Measurements from ENCODE around the gene LONP1.
A peak's percentile ranks its signal among the peaks of the same experiment; 100 is the strongest.

The LONP1 gene

GRCh38 chr19:5718579-5719273 is 1.2 kb downstream of the LONP1 start (continued):
- TF ChIP-seq ZNF335 (tag by site-specific recombination; conservative IDR thresholded peaks at IDR 0.05) (peak; percentile 57), ZNF513 (tag by site-specific recombination; IDR thresholded peaks at IDR 0.05) (no peak), SP2 (tag by site-specific recombination; IDR thresholded peaks at IDR 0.05) (0 out of 2 replicates have a peak, but pooled peaks have one; percentile 23), ZBTB11 (tag by site-specific recombination; conservative IDR thresholded peaks at IDR 0.05; ENCODE audit: low read depth) (no peak), SCRT2 (tag by site-specific recombination; IDR thresholded peaks at IDR 0.05) (no peak), HIC1 (tag by site-specific recombination; IDR thresholded peaks at IDR 0.05) (no peak), YY1 (tag by site-specific recombination; IDR thresholded peaks at IDR 0.05) (no peak), ZNF626 (tag by site-specific recombination; IDR thresholded peaks at IDR 0.05) (no peak), ZNF555 (tag by site-specific recombination; conservative IDR thresholded peaks at IDR 0.05) (no peak), ZNF48 (tag by site-specific recombination; IDR thresholded peaks at IDR 0.05) (no peak), HOXD13 (CRISPR knock-in tag; IDR thresholded peaks at IDR 0.05; ENCODE audit: borderline replicate concordance) (no peak), ZFP3 (tag by site-specific recombination; IDR thresholded peaks at IDR 0.05; ENCODE audit: low read depth) (no peak), ZNF654 (tag by site-specific recombination; IDR thresholded peaks at IDR 0.05; ENCODE audit: low read depth) (no peak), ZNF530 (tag by site-specific recombination; IDR thresholded peaks at IDR 0.05; ENCODE audit: low read depth) (no peak), ZNF354C (tag by site-specific recombination; IDR thresholded peaks at IDR 0.05; ENCODE audit: borderline replicate concordance, low read depth) (no peak), SALL2 (tag by site-specific recombination; IDR thresholded peaks at IDR 0.05; ENCODE audit: borderline replicate concordance) (no peak)
- TF ChIP-seq, protein P1, sequence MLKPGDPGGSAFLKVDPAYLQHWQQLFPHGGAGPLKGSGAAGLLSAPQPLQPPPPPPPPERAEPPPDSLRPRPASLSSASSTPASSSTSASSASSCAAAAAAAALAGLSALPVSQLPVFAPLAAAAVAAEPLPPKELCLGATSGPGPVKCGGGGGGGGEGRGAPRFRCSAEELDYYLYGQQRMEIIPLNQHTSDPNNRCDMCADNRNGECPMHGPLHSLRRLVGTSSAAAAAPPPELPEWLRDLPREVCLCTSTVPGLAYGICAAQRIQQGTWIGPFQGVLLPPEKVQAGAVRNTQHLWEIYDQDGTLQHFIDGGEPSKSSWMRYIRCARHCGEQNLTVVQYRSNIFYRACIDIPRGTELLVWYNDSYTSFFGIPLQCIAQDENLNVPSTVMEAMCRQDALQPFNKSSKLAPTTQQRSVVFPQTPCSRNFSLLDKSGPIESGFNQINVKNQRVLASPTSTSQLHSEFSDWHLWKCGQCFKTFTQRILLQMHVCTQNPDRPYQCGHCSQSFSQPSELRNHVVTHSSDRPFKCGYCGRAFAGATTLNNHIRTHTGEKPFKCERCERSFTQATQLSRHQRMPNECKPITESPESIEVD (tag by site-specific recombination; IDR thresholded peaks at IDR 0.05) = peak; percentile 58
- TF ChIP-seq, protein P2, sequence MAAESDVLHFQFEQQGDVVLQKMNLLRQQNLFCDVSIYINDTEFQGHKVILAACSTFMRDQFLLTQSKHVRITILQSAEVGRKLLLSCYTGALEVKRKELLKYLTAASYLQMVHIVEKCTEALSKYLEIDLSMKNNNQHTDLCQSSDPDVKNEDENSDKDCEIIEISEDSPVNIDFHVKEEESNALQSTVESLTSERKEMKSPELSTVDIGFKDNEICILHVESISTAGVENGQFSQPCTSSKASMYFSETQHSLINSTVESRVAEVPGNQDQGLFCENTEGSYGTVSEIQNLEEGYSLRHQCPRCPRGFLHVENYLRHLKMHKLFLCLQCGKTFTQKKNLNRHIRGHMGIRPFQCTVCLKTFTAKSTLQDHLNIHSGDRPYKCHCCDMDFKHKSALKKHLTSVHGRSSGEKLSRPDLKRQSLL (tag by site-specific recombination; IDR thresholded peaks at IDR 0.05) = peak; percentile 79
- TF ChIP-seq, protein P3, sequence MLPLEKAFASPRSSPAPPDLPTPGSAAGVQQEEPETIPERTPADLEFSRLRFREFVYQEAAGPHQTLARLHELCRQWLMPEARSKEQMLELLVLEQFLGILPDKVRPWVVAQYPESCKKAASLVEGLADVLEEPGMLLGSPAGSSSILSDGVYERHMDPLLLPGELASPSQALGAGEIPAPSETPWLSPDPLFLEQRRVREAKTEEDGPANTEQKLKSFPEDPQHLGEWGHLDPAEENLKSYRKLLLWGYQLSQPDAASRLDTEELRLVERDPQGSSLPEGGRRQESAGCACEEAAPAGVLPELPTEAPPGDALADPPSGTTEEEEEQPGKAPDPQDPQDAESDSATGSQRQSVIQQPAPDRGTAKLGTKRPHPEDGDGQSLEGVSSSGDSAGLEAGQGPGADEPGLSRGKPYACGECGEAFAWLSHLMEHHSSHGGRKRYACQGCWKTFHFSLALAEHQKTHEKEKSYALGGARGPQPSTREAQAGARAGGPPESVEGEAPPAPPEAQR (tag by site-specific recombination; IDR thresholded peaks at IDR 0.05) = no peak; the same call in 1 of the 2 replicates
- TF ChIP-seq, protein P4, sequence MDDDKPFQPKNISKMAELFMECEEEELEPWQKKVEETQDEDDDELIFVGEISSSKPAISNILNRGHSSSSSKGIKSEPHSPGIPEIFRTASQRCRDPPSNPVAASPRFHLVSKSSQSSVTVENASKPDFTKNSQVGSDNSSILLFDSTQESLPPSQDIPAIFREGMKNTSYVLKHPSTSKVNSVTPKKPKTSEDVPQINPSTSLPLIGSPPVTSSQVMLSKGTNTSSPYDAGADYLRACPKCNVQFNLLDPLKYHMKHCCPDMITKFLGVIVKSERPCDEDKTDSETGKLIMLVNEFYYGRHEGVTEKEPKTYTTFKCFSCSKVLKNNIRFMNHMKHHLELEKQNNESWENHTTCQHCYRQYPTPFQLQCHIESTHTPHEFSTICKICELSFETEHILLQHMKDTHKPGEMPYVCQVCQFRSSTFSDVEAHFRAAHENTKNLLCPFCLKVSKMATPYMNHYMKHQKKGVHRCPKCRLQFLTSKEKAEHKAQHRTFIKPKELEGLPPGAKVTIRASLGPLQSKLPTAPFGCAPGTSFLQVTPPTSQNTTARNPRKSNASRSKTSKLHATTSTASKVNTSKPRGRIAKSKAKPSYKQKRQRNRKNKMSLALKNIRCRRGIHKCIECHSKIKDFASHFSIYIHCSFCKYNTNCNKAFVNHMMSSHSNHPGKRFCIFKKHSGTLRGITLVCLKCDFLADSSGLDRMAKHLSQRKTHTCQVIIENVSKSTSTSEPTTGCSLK (tag by site-specific recombination; IDR thresholded peaks at IDR 0.05) = no peak
- TF ChIP-seq, protein P5, sequence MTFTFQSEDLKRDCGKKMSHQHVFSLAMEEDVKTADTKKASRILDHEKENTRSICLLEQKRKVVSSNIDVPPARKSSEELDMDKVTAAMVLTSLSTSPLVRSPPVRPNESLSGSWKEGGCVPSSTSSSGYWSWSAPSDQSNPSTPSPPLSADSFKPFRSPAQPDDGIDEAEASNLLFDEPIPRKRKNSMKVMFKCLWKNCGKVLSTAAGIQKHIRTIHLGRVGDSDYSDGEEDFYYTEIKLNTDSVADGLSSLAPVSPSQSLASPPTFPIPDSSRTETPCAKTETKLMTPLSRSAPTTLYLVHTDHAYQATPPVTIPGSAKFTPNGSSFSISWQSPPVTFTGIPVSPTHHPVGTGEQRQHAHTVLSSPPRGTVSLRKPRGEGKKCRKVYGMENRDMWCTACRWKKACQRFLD (tag by site-specific recombination; IDR thresholded peaks at IDR 0.05) = no peak
